H1 (cell line): ENCODE results near the gene HMGCLL1.

Source experiments
- EZH2 ChIP-seq: fragments of 200-600 bp; sonication (generic); IDR thresholded peaks from 2 replicates; pipeline ENCODE4 v1.7.1; 2012; ENCODE audit warnings: low read depth, mild to moderate bottlenecking, moderate library complexity, low read length, inconsistent platforms; ENCODE audit not compliant: severe bottlenecking
- FOSL1 ChIP-seq: IDR thresholded peaks from 2 replicates; pipeline ENCODE4 v1.6.1; 2011; ENCODE audit warnings: mild to moderate bottlenecking, low read depth, low read length, moderate library complexity; ENCODE audit not compliant: insufficient read depth
- GTF2F1 ChIP-seq: IDR thresholded peaks from 2 replicates; pipeline ENCODE4 v1.6.1; 2012; ENCODE audit warnings: low read depth, low read length, improper control_type of control experiment, borderline replicate concordance
- KDM4A ChIP-seq: IDR thresholded peaks from one replicate; pipeline ENCODE4 v1.7.1; 2012; ENCODE audit warnings: low read depth, mild to moderate bottlenecking, moderate library complexity, low read length, inconsistent platforms; ENCODE audit not compliant: severe bottlenecking
- MAFK ChIP-seq: IDR thresholded peaks from 2 replicates; pipeline ENCODE4 v1.6.1; 2012; ENCODE audit warnings: low read depth, mild to moderate bottlenecking, improper control_type of control experiment, low read length
- POLR2A ChIP-seq, 2 experiments: IDR thresholded peaks; 1 replicate in 1 of 2; 2 replicates in 1 of 2; pipeline ENCODE4 v1.6.1; 2011; ENCODE audit warnings: low read depth in 2 of 2, low read length in 2 of 2, mild to moderate bottlenecking in 2 of 2; ENCODE audit errors: control extremely low read depth in 1 of 2
- POLR2AphosphoS5 ChIP-seq: IDR thresholded peaks from 2 replicates; pipeline ENCODE4 v1.6.1; 2011; ENCODE audit warnings: low read depth, low read length
- RFX5 ChIP-seq: IDR thresholded peaks from 2 replicates; pipeline ENCODE4 v1.6.1; 2011; ENCODE audit warnings: low read depth, low read length, improper control_type of control experiment, borderline replicate concordance
- SIN3A ChIP-seq, 2 experiments: IDR thresholded peaks in 1 of 2; conservative IDR thresholded peaks in 1 of 2; 2 replicates each; pipeline ENCODE4 v1.6.1; 2011 to 2012; ENCODE audit warnings: low read length in 2 of 2, improper control_type of control experiment in 1 of 2, low read depth in 1 of 2, mild to moderate bottlenecking in 1 of 2
- TEAD4 ChIP-seq: IDR thresholded peaks from 2 replicates; pipeline ENCODE4 v1.6.1; 2012; ENCODE audit warnings: low read depth, low read length, inconsistent platforms, mixed read lengths
- TF ChIP-seq, protein P1 (sequence below), 3 experiments: IDR thresholded peaks; 1 replicate in 2 of 3; 2 replicates in 1 of 3; pipeline versions ENCODE4 v1.5.1 to v1.6.1; 2011; ENCODE audit warnings: low read length in 3 of 3, mild to moderate bottlenecking in 3 of 3, inconsistent platforms in 2 of 3, low read depth in 1 of 3, moderate library complexity in 1 of 3; ENCODE audit not compliant: insufficient read depth in 1 of 3; ENCODE audit errors: control extremely low read depth in 1 of 3
- TF ChIP-seq, protein P2 (sequence below): IDR thresholded peaks from 2 replicates; pipeline ENCODE4 v1.6.1; 2011; ENCODE audit warnings: low read depth, mild to moderate bottlenecking, low read length; ENCODE audit not compliant: insufficient read depth

DNA sequence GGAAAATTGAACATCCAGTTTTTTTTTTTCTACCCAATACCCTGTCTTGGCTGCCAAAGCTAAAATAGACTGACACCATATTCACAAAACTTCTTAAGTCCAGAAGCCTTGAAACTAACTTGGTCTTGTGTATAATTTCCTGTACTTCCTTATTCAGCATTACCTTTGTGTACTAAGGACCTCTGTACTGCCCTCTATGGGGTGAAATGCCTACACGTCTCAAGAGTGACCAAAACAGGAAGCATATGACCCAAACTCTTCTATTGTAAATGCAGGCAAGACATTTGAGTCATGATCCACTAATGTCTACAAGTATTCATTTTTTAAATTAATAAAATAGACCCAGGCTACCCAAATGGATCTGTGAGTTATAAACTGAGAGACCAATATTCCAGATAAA lies 50.4 kb downstream of the HMGCLL1 start:
- TF ChIP-seq POLR2A (IDR thresholded peaks at IDR 0.05; ENCODE audit: control extremely low read depth in 1 of 2, low read depth in 2 of 2, low read length in 2 of 2): no peak
- TF ChIP-seq, protein P1, sequence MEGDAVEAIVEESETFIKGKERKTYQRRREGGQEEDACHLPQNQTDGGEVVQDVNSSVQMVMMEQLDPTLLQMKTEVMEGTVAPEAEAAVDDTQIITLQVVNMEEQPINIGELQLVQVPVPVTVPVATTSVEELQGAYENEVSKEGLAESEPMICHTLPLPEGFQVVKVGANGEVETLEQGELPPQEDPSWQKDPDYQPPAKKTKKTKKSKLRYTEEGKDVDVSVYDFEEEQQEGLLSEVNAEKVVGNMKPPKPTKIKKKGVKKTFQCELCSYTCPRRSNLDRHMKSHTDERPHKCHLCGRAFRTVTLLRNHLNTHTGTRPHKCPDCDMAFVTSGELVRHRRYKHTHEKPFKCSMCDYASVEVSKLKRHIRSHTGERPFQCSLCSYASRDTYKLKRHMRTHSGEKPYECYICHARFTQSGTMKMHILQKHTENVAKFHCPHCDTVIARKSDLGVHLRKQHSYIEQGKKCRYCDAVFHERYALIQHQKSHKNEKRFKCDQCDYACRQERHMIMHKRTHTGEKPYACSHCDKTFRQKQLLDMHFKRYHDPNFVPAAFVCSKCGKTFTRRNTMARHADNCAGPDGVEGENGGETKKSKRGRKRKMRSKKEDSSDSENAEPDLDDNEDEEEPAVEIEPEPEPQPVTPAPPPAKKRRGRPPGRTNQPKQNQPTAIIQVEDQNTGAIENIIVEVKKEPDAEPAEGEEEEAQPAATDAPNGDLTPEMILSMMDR (IDR thresholded peaks at IDR 0.05; ENCODE audit: control extremely low read depth in 1 of 3, insufficient read depth in 1 of 3, low read depth in 1 of 3, low read length in 3 of 3): peak in 2 of 3 experiments; percentile 40 to 66; a peak in 2 of 4 replicates
- no peak for TF ChIP-seq GTF2F1
- TF ChIP-seq SIN3A (conservative IDR thresholded peaks at IDR 0.05 in 1 of 2, IDR thresholded peaks at IDR 0.05 in 1 of 2; ENCODE audit: low read depth in 1 of 2, low read length in 2 of 2): no peak
- TF ChIP-seq FOSL1: no peak
- TF ChIP-seq EZH2: no peak
- no peak for TF ChIP-seq POLR2AphosphoS5
- TF ChIP-seq KDM4A: no peak
- TF ChIP-seq MAFK: no peak
- TF ChIP-seq TEAD4: peak; percentile 65
- TF ChIP-seq, protein P2, sequence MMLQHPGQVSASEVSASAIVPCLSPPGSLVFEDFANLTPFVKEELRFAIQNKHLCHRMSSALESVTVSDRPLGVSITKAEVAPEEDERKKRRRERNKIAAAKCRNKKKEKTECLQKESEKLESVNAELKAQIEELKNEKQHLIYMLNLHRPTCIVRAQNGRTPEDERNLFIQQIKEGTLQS: no peak
- TF ChIP-seq RFX5: no peak
